Endothelial cell (in vitro differentiated cells): ENCODE results near the gene MPI. TPM values are rescaled to one million over a fixed set of nuclear protein-coding genes. Genes with fewer than 3 reads are reported as not detected.
"Not testable (repeated sequence)": the region's sequence is repeated elsewhere in the genome, so short reads cannot be mapped to it uniquely, and the experiment has no call there.

Source experiments
- DNase-seq: peaks from one replicate; pipeline ENCODE4 v3.0.0; 2021; ENCODE audit warnings: low spot score
- H3K27ac Mint-ChIP-seq: one replicate; pipeline ENCODE4 v1.8.0; 2021; ENCODE audit warnings: mixed read lengths, inconsistent platforms; ENCODE audit not compliant: unreplicated experiment
- H3K27me3 Mint-ChIP-seq: one replicate; pipeline ENCODE4 v1.8.0; 2021; ENCODE audit warnings: mild to moderate bottlenecking, moderate library complexity, mixed read lengths, inconsistent platforms; ENCODE audit not compliant: unreplicated experiment
- H3K36me3 Mint-ChIP-seq: one replicate; pipeline ENCODE4 v1.8.0; 2021; ENCODE audit warnings: mild to moderate bottlenecking, low read depth, mixed read lengths, inconsistent platforms; ENCODE audit not compliant: unreplicated experiment
- H3K4me1 Mint-ChIP-seq: one replicate; pipeline ENCODE4 v1.8.0; 2021; ENCODE audit warnings: mild to moderate bottlenecking, mixed read lengths, inconsistent platforms; ENCODE audit not compliant: unreplicated experiment
- H3K4me3 Mint-ChIP-seq: one replicate; pipeline ENCODE4 v1.8.0; 2021; ENCODE audit warnings: mild to moderate bottlenecking, mixed read lengths, inconsistent platforms; ENCODE audit not compliant: unreplicated experiment
- H3K9me3 Mint-ChIP-seq: one replicate; pipeline ENCODE4 v1.8.0; 2021; ENCODE audit warnings: mixed read lengths, inconsistent platforms; ENCODE audit not compliant: unreplicated experiment
- total RNA-seq: library from RNA; stranded (reverse); fragmentation: NEBNext Ultra II Directional; extraction: Animal tissue kit (Norgen Biotek cat#: 25700); gene quantifications from one replicate; pipeline ENCODE4 v1.2.1, GENCODE V29; 2021; ENCODE audit not compliant: unreplicated experiment
- TF ChIP-seq, protein P1 (sequence below): fragments of 200-600 bp; sonication (generic); IDR thresholded peaks from one replicate; pipeline ENCODE4 v1.5.0; 2021; ENCODE audit warnings: antibody characterized with exemption; ENCODE audit not compliant: unreplicated experiment

MPI gene
- total RNA-seq, 1 donor from 2014 or later: 22.2 TPM

DNA sequence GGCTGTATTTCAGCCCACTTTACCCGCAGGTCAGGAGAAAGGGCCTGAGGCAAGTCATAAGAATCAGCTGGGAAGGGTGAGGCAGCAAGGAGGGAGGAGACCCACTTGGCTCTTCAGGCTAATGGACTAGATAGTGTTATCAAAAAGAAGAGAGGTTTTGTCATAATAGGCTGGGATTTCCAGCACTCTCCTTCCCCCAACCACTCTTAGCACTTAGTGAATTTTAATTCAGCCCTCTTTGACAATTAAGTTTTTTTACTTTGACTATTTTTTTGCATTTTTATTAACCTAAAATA is 771 bp downstream of the MPI start:
- Mint-ChIP-seq H3K36me3 (peaks cover 7% of the 10 kb centered on the region), H3K9me3 (no peaks in the 10 kb centered on the region), H3K4me1 (peaks cover 19% of the 10 kb centered on the region), H3K4me3 (peak overlapping the region; percentile 89), H3K27me3 (peaks cover 9% of the 10 kb centered on the region), H3K27ac (no peak overlapping the region)
- DNase-seq: no peak
- TF ChIP-seq, protein P1, sequence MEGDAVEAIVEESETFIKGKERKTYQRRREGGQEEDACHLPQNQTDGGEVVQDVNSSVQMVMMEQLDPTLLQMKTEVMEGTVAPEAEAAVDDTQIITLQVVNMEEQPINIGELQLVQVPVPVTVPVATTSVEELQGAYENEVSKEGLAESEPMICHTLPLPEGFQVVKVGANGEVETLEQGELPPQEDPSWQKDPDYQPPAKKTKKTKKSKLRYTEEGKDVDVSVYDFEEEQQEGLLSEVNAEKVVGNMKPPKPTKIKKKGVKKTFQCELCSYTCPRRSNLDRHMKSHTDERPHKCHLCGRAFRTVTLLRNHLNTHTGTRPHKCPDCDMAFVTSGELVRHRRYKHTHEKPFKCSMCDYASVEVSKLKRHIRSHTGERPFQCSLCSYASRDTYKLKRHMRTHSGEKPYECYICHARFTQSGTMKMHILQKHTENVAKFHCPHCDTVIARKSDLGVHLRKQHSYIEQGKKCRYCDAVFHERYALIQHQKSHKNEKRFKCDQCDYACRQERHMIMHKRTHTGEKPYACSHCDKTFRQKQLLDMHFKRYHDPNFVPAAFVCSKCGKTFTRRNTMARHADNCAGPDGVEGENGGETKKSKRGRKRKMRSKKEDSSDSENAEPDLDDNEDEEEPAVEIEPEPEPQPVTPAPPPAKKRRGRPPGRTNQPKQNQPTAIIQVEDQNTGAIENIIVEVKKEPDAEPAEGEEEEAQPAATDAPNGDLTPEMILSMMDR: no peak

DNA sequence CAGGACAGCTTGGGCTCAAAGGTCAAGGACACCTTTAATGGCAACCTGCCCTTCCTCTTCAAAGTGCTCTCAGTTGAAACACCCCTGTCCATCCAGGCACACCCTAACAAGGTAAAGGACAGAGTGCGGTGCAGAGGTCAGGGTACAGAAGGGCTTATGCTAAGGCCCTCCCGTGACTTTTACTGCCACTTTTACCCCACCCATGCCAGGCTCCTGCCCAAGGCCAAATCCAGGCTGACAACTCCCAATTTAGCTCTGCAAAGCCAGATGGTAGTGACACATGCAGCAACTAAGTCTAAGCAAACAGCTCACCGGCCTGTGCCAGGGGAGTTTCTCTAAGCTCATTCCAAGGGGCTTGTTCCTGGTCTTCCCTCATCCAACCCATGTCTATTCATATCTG is 1.6 kb downstream of the MPI start:
- Mint-ChIP-seq H3K4me3 (no peak overlapping the region), H3K27ac (no peak overlapping the region), H3K9me3 (no peaks in the 10 kb centered on the region), H3K36me3 (peaks cover 7% of the 10 kb centered on the region), H3K27me3 (peaks cover 7% of the 10 kb centered on the region), H3K4me1 (peaks cover 19% of the 10 kb centered on the region)
- TF ChIP-seq, protein P1: no peak
- DNase-seq: no peak

DNA sequence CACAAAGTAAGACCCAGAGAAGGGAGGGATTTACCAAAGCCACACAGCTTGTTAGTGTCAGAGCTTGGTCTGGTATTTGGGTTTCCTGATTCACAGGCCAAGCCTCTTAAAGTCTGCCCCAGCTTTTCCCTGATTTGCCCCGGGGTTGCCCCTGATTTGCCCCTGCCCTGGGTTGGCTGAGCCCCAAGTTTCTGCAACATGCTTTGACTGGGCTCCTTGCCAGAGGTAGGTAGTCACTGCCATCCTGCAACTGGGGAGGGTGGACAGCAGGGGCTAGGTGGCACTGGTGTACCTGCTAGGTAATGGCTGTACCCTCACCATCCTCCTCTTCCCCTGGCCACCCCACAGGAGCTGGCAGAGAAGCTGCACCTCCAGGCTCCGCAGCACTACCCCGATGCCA is 2.5 kb downstream of the MPI start:
- Mint-ChIP-seq H3K27ac (no peak overlapping the region), H3K4me3 (no peak overlapping the region), H3K27me3 (peaks cover 7% of the 10 kb centered on the region), H3K9me3 (no peaks in the 10 kb centered on the region), H3K4me1 (peaks cover 19% of the 10 kb centered on the region), H3K36me3 (peaks cover 7% of the 10 kb centered on the region)
- TF ChIP-seq, protein P1: no peak
- no peak for DNase-seq

DNA sequence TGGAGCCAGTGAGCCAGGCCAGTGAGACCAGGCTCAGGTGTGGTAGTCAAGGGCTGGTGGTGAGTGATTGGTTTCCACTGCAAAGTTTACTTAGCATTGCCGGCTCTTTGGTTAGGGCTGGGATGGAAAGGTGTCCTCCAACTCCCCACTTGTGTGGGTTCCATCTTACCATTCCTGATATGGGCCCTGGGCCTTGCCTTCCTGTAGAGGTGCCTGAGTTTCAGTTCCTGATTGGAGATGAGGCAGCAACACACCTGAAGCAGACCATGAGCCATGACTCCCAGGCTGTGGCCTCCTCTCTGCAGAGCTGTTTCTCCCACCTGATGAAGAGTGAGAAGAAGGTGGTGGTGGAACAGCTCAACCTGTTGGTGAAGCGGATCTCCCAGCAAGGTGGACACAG is 3.1 kb downstream of the MPI start:
- no peaks in the 10 kb centered on the region for H3K9me3 Mint-ChIP-seq
- TF ChIP-seq, protein P1: no peak
- H3K36me3 Mint-ChIP-seq: peaks cover 8% of the 10 kb centered on the region
- no peak overlapping the region for H3K27ac Mint-ChIP-seq
- H3K27me3 Mint-ChIP-seq: peaks cover 7% of the 10 kb centered on the region
- no peak for DNase-seq
- peaks cover 19% of the 10 kb centered on the region for H3K4me1 Mint-ChIP-seq
- H3K4me3 Mint-ChIP-seq: no peak overlapping the region

DNA sequence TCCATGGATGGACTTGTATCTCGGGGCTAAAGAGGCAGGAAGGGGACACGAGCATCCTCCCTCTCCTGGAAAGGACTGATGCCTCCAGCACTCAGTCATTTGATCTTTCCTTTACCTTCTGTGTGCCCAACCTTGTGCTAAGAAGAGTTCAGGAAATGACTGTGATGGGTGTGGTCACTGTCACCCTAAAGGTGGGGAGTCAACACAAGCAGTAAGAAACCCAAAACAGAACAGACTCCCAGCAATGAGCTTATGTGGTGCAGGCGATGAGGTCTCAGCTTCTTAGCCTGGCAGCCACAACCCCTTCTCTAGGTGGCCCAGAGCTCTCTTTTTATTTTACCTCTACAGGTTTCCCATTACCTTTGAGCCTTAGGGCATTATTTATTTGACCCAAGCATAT is 3.8 kb downstream of the MPI start:
- H3K4me1 Mint-ChIP-seq: peaks cover 19% of the 10 kb centered on the region
- peak overlapping the region; percentile 51 for H3K4me3 Mint-ChIP-seq

DNA sequence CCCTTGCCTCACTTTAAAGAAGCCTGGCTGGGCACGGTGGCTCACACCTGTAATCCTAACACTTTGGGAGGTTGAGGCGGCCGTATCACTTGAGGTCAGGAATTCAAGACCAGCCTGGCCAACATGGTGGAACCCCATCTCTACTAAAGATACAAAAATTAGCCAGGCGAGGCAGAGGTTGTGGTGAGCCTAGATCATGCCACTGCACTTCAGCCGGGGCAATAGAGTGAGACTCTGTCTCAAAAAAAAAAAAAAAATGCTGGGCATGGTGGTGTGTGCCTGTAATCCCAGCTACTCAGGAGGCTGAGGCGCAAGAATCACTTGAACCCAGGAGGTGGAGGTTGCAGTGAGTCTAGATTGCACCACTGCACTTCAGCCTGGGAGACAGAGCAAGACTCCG is 4.5 kb downstream of the MPI start:
- not testable (repeated sequence) for H3K27me3 Mint-ChIP-seq, H3K4me3 Mint-ChIP-seq, DNase-seq, H3K9me3 Mint-ChIP-seq, H3K27ac Mint-ChIP-seq
- Mint-ChIP-seq H3K4me1 (peaks cover 13% of the 10 kb centered on the region), H3K36me3 (peaks cover 10% of the 10 kb centered on the region)

More for the DNA sequence above, 3.8 kb downstream of the MPI start:
- Mint-ChIP-seq H3K9me3 (no peaks in the 10 kb centered on the region), H3K27ac (peak overlapping the region; percentile 64), H3K27me3 (peaks cover 7% of the 10 kb centered on the region), H3K36me3 (peaks cover 10% of the 10 kb centered on the region)
- DNase-seq: no peak
- TF ChIP-seq, protein P1: no peak
